ENCODE data around the gene ZNF444.
"Not testable (repeated sequence)": the region's sequence is repeated elsewhere in the genome, so short reads cannot be mapped to it uniquely, and the experiment has no call there.

DNA sequence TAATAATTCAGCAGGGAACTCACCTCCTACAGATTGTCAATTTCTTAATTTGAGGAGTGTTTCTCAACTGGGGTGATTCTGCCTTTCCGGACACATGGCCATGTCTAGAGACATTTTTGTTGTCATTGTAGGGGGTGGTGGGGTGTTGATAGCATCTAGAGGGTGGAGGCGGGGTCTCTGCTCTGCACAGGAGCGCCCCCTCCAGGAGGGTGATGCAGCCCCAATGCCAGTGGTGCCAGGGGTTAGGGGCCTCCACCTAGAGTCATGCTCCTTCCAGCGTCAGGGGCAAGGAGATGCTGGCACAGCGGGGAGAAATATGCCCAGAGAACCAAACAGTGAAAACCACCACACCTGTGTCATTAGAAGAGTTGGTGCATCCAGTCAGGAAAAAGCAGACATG, 66.5 kb downstream of the ZNF444 start:
- TF ChIP-seq POLR2A (IDR thresholded peaks at IDR 0.05; ENCODE audit: low read length); RCOR1 (IDR thresholded peaks at IDR 0.05; ENCODE audit: low read depth, low read length): not testable (repeated sequence)

Measured in A549 (cell line).